Mononuclear cell (primary cell): ENCODE results near the gene DAB2IP. TPM values are rescaled to one million over a fixed set of nuclear protein-coding genes. Genes with fewer than 3 reads are reported as not detected.
"Not testable (repeated sequence)": the region's sequence is repeated elsewhere in the genome, so short reads cannot be mapped to it uniquely, and the experiment has no call there.

ENCODE experiments used
- H3K27me3 ChIP-seq: 2 replicates; pipeline ENCODE4 v1.6.0; 2011; ENCODE audit warnings: low read length, control low read depth; ENCODE audit not compliant: insufficient read depth
- H3K4me1 ChIP-seq: 2 replicates; pipeline ENCODE4 v1.5.1; 2011; ENCODE audit warnings: mild to moderate bottlenecking, low read length, control low read depth; ENCODE audit not compliant: insufficient read depth
- H3K4me3 ChIP-seq: 2 replicates; pipeline ENCODE4 v1.5.1; 2011; ENCODE audit warnings: mild to moderate bottlenecking, low read length, moderate library complexity
- H3K9me3 ChIP-seq: 2 replicates; pipeline ENCODE4 v1.5.1; 2011; ENCODE audit warnings: low read depth, mild to moderate bottlenecking, control low read depth, low read length
- total RNA-seq: library from RNA; depleted of rRNA; stranded (reverse); fragments of >200 nt; gene quantifications from one replicate; pipeline ENCODE4 v1.2.3, GENCODE V29; 2012

The DAB2IP gene
- total RNA-seq, 1 donor: 0.10 TPM

- Histone ChIP-seq H3K4me3 (no peak overlapping the region), H3K4me1 (peaks cover 7% of the 10 kb centered on the region), H3K9me3 (no peaks in the 10 kb centered on the region), H3K27me3 (peaks cover 17% of the 10 kb centered on the region)
Observed at GRCh38 chr9:121734465-121734864, 83.0 kb downstream of the DAB2IP start.

DNA sequence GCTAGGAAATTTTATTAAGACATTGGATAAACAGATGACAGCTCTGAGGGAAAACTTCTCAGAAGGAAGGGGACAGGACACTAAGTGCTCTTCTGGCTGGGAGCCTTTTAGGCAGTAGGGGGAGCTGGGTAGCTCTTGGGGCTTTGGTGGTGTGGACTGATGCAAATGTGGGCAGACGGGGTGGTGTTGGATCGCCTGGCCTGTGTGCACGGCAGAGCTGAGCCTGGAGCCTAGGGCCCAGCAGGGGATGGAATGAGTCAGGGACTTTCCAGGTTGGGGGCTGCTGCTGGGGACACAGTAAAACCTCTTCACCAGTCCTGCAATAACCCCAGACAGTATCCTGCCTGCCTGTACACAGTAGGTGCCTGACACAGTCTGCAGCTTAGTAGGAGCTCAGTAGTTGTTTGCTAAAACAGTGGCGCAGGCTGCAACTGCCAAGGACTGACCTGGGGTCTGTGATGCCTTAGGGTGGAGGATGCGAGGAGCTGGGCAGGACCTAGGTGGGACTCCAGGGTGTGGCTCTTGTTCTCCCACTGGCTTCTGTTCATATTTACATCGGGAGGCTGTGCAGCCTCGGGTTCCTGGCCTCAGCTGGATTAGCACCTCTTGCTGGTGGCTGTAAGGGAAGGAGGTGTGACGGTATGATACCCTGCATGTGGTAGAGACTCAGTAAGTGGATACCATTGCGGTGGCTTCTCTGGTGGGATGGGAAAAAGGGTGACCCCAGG, 83.8 kb downstream of the DAB2IP start:
- Histone ChIP-seq H3K9me3 (no peaks in the 10 kb centered on the region), H3K4me1 (peaks cover 7% of the 10 kb centered on the region), H3K4me3 (no peak overlapping the region), H3K27me3 (peaks cover 17% of the 10 kb centered on the region)

DNA sequence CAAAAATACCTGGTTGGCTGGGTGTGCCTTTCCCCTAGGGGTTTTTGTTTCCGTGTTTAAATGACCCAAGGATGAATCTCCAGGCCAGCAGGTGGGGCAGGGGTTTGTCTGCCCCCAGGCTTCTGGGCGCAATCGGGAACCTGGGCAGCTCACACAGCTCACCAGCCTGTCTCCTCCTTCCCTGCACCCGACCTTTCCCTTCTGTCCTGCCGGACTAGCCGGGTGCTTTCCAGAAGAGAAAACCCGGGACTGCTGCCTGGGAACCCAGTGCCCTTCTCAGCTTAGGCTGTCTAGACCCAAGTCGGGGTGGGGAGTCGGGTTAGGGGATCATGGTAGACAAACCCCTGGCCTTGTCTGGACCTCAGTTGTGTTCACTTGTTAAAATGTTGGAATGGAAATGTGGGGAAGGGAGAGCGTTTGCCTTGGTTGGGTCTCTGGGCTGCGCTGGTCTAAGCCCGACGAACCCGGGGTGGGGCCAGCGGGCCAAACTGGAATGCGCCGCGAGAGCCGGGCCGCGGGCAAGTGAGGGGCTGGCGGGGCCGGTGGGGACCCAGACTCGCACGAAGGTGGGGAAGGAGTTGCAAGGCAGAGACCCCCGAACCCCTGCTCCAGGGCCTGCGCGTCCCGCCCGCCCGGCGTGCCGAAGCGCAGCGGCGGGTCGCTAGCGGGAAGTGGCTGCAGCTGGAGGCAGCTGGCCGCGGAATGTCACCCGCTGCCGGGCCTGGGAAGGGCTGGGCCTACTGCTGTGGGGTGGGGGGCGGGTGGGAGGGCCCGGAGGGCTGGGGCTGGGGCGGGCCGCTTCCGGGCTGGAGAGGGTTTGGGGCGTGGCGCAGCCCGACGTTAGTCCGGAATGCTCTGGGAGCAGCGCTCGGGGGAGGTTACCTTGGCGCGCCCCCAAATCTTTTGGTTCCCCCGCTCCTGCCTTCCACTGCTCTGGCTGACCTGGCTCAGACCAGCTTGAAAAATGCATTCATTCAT, 84.6 kb downstream of the DAB2IP start:
- H3K4me3 ChIP-seq: no peak overlapping the region
- peaks cover 7% of the 10 kb centered on the region for H3K4me1 ChIP-seq
- peaks cover 17% of the 10 kb centered on the region for H3K27me3 ChIP-seq
- no peaks in the 10 kb centered on the region for H3K9me3 ChIP-seq

- no peak overlapping the region for H3K4me3 ChIP-seq
- H3K4me1 ChIP-seq: peaks cover 7% of the 10 kb centered on the region
- peaks cover 17% of the 10 kb centered on the region for H3K27me3 ChIP-seq
- H3K9me3 ChIP-seq: no peaks in the 10 kb centered on the region
Observed at GRCh38 chr9:121736934-121737462, 85.6 kb downstream of the DAB2IP start.

GRCh38 chr9:121737481-121737931, 86.1 kb downstream of the DAB2IP start:
- peaks cover 7% of the 10 kb centered on the region for H3K4me1 ChIP-seq

DNA sequence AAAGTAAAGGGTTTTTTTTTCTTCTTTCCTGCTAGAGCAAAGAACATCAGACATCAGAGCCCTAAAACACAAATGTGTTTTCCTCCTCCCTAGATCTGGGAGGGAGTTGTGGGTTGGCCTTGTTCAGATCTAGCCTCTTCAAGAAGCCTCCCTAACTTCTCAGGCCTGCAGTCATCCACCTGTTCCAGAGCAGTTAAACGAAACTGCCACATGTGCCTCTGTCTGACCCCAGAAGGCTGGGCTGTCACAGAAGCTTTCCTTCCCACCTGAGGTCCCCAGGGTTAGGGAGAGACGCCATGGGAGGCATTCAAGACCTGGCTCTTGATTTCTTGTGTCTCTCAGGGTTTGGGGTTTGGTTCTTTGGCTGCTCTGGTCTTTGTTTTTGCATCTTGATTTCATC, 87.0 kb downstream of the DAB2IP start:
- H3K4me3 ChIP-seq: no peak overlapping the region
- H3K4me1 ChIP-seq: peaks cover 4% of the 10 kb centered on the region
- H3K9me3 ChIP-seq: no peaks in the 10 kb centered on the region
- peaks cover 17% of the 10 kb centered on the region for H3K27me3 ChIP-seq

More at GRCh38 chr9:121737481-121737931, 86.1 kb downstream of the DAB2IP start:
- Histone ChIP-seq H3K4me3 (no peak overlapping the region), H3K27me3 (peaks cover 17% of the 10 kb centered on the region), H3K9me3 (no peaks in the 10 kb centered on the region)

DNA sequence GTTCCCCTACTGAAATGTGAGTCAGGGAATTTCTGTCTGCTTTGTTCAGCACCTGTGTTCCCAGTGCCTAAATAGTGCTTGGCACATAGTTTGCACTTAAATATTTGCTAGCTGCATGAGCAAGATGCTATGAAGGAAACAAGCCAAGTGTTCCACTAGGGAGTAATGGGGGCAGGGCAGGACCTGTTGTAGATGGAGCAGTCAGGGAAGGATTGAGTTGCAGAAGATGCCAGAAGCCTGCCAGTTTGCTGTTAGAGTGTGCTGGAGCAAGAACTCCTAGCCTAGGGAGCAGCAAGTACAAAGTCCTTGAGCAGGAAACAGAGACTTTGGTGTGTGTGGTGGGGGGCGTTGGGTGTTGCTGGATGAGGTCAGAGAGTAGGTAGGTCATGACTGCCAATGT, 87.5 kb downstream of the DAB2IP start:
- H3K27me3 ChIP-seq: peaks cover 17% of the 10 kb centered on the region
- no peak overlapping the region for H3K4me3 ChIP-seq
- H3K4me1 ChIP-seq: peaks cover 4% of the 10 kb centered on the region
- no peaks in the 10 kb centered on the region for H3K9me3 ChIP-seq

- H3K9me3 ChIP-seq: no peaks in the 10 kb centered on the region
- peaks cover 14% of the 10 kb centered on the region for H3K27me3 ChIP-seq
Observed at GRCh38 chr9:121739971-121740370, 88.5 kb downstream of the DAB2IP start.

DNA sequence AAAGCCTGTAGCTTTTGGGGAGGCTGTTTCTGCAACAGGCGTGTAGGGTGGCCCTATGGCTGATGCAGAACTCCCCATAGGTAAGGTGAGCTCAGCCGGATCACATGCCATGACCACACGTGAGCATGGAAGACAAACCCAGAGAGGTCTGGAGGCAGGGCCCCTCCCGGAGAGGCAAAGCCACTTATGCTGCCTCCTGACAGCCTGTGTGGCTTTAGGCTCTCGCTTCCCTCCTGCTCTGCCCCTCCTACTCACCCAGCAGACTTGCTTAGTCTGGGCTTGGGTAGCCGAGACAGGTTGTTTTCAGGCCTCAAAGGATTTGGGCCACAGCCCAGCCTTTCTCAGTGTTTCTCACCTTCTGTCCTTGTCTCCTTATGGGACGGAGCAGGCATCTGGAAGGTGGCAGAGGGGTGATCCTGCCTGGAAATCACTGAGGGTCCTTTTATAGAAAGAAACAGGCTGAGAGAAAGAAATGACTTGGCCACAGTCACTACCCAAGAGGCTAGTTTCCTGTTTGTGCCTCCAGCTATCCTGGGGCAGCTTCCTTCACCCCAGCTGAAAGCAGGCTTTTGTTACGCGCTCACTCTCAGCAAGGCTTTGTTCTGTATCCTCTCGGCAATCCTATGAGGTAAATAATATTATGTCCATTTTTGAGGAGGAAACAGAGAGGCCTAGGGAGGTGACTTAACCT, 89.9 kb downstream of the DAB2IP start:
- Histone ChIP-seq H3K27me3 (peaks cover 4% of the 10 kb centered on the region), H3K9me3 (no peaks in the 10 kb centered on the region), H3K4me1 (no peaks in the 10 kb centered on the region), H3K4me3 (no peak overlapping the region)

More at GRCh38 chr9:121739971-121740370, 88.5 kb downstream of the DAB2IP start:
- Histone ChIP-seq H3K4me1 (peaks cover 4% of the 10 kb centered on the region), H3K4me3 (no peak overlapping the region)

DNA sequence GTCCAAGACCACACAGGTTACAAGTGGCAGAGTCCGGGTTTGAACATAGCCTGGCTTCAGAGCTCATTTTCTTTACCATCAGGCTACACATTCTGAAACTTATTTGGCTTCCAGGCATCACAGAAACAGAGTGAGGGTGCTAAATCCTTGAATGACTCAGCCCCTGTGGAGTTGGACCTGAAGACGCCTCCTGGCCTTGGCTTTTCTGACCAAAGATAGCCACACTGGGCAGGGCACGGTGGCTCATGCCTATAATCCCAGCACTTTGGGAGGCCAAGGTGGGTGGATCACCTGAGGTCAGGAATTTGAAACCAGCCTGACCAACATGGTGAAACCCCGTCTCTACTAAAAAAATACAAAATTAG, 90.5 kb downstream of the DAB2IP start:
- not testable (repeated sequence) for H3K27me3 ChIP-seq, H3K9me3 ChIP-seq, H3K4me1 ChIP-seq, H3K4me3 ChIP-seq

GRCh38 chr9:121742923-121743322, 91.5 kb downstream of the DAB2IP start:
- Histone ChIP-seq H3K9me3 (no peaks in the 10 kb centered on the region), H3K27me3 (no peaks in the 10 kb centered on the region), H3K4me1 (no peaks in the 10 kb centered on the region), H3K4me3 (no peak overlapping the region)

GRCh38 chr9:121743441-121744001, 92.1 kb downstream of the DAB2IP start:
- no peaks in the 10 kb centered on the region for H3K4me1 ChIP-seq
- H3K27me3 ChIP-seq: no peaks in the 10 kb centered on the region
- H3K9me3 ChIP-seq: no peaks in the 10 kb centered on the region
- no peak overlapping the region for H3K4me3 ChIP-seq

DNA sequence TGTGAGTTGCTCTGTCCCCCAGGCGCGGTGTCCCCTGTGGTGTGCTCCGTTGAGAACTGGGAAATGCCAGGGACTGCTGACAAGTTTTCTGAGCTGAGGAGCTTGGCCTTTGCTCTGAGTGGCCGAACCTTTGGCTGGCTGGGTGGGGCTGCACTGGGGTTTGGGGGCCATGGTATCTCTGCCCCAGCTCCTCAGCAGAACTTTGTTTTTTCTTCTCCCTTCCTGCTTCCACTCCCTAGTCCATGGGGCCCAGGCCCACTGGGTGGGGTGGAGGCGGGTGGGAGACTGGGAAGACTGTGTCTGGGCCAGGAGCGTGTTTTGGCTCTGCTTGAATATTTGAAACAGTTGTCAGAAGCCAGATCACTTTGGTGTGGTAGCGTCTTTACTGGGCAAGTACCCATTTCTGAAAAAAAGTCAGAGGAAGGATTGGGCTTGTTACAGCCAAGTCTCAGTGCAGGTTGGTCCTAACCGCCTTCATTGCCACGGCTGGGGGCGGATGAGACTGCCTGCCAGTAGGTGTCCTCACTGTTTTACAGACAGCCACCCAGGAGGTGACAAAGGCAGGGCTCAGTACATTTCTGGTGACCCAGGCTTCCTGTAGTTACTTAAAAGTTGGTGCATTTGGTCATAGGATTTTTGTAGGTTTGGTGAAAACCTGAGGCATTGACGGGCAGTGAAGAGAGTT, 92.7 kb downstream of the DAB2IP start:
- Histone ChIP-seq H3K9me3 (no peaks in the 10 kb centered on the region), H3K27me3 (no peaks in the 10 kb centered on the region), H3K4me1 (no peaks in the 10 kb centered on the region), H3K4me3 (no peak overlapping the region)
